ENCODE data around the gene SPPL3. TPM values are rescaled to one million over a fixed set of nuclear protein-coding genes. Genes with fewer than 3 reads are reported as not detected.

SPPL3 gene
- total and polyA plus RNA-seq, 4 donors: 14.2 to 52.3 (median 29.6) TPM

GRCh38 chr12:120813588-120814153 is 90.5 kb downstream of the SPPL3 start:
- Histone ChIP-seq H3K4me1 (ENCODE audit: control insufficient read depth in 5 of 5, insufficient read depth in 5 of 5, low read length in 5 of 5) (peaks cover 0 to 10% (median 0%) of the 10 kb centered on the region in 5 donors), H3K9ac (ENCODE audit: insufficient read depth in 1 of 2, low read length in 2 of 2) (no peak overlapping the region), H3K27me3 (ENCODE audit: control insufficient read depth in 3 of 3, insufficient read depth in 3 of 3, low read length in 2 of 3) (no peaks in the 10 kb centered on the region), H3K4me3 (no peak overlapping the region), H3K27ac (ENCODE audit: low read depth in 1 of 2, low read length in 1 of 2) (no peak overlapping the region), H3K9me3 (ENCODE audit: control insufficient read depth in 4 of 4, insufficient read depth in 3 of 4, low read length in 3 of 4) (no peaks in the 10 kb centered on the region), H3K36me3 (ENCODE audit: control insufficient read depth in 4 of 4, insufficient read depth in 4 of 4, low read length in 4 of 4) (peaks cover 0 to 2% (median under 1%) of the 10 kb centered on the region in 4 donors)
- WGBS, 2 donors: 96 to 98% methylated on average over 2 of the region's 2 CpGs
- DNase-seq (no peak), ATAC-seq (ENCODE audit: insufficient read depth, low FRiP score) (no peak)
- TF ChIP-seq CTCF (IDR thresholded peaks at IDR 0.05; ENCODE audit: control extremely low read depth, extremely low read depth): no peak

GRCh38 chr12:120810021-120810420 is 94.1 kb downstream of the SPPL3 start:
- DNase-seq: no peak
- WGBS, 2 donors: 98% methylated on average over 3 of the region's 3 CpGs
- Histone ChIP-seq H3K4me1 (ENCODE audit: control insufficient read depth in 5 of 5, insufficient read depth in 5 of 5, low read length in 5 of 5) (peaks cover 0 to 4% (median 0%) of the 10 kb centered on the region in 5 donors), H3K9me3 (ENCODE audit: control insufficient read depth in 4 of 4, insufficient read depth in 3 of 4, low read length in 3 of 4) (no peaks in the 10 kb centered on the region), H3K27me3 (ENCODE audit: control insufficient read depth in 3 of 3, insufficient read depth in 3 of 3, low read length in 2 of 3) (no peaks in the 10 kb centered on the region), H3K27ac (ENCODE audit: low read depth in 1 of 2, low read length in 1 of 2) (no peak overlapping the region), H3K9ac (ENCODE audit: insufficient read depth in 1 of 2, low read length in 2 of 2) (no peak overlapping the region), H3K36me3 (ENCODE audit: control insufficient read depth in 4 of 4, insufficient read depth in 4 of 4, low read length in 4 of 4) (peaks cover 0 to 5% (median 1%) of the 10 kb centered on the region in 4 donors), H3K4me3 (no peak overlapping the region)
- TF ChIP-seq CTCF (IDR thresholded peaks at IDR 0.05; ENCODE audit: control extremely low read depth, extremely low read depth): no peak
- no peak for ATAC-seq (ENCODE audit: insufficient read depth, low FRiP score)

- no peak for TF ChIP-seq CTCF (IDR thresholded peaks at IDR 0.05; ENCODE audit: control extremely low read depth, extremely low read depth)
- ATAC-seq (ENCODE audit: insufficient read depth, low FRiP score) (no peak), DNase-seq (no peak)
- Histone ChIP-seq H3K27me3 (ENCODE audit: control insufficient read depth in 3 of 3, insufficient read depth in 3 of 3, low read length in 2 of 3) (no peaks in the 10 kb centered on the region), H3K4me1 (ENCODE audit: control insufficient read depth in 5 of 5, insufficient read depth in 5 of 5, low read length in 5 of 5) (peaks cover 0 to 15% (median 2%) of the 10 kb centered on the region in 5 donors), H3K36me3 (ENCODE audit: control insufficient read depth in 4 of 4, insufficient read depth in 4 of 4, low read length in 4 of 4) (peaks cover 0 to 3% (median under 1%) of the 10 kb centered on the region in 4 donors), H3K9me3 (ENCODE audit: control insufficient read depth in 4 of 4, insufficient read depth in 3 of 4, low read length in 3 of 4) (no peaks in the 10 kb centered on the region), H3K4me3 (no peak overlapping the region), H3K9ac (ENCODE audit: insufficient read depth in 1 of 2, low read length in 2 of 2) (no peak overlapping the region), H3K27ac (ENCODE audit: low read depth in 1 of 2, low read length in 1 of 2) (no peak overlapping the region)
Observed at GRCh38 chr12:120804428-120804827, 99.7 kb downstream of the SPPL3 start.

GRCh38 chr12:120801146-120801545 is 103.0 kb downstream of the SPPL3 start:
- WGBS, 2 donors: 84 to 97% methylated on average over 2 of the region's 2 CpGs
- peaks cover 0 to 2% (median 0%) of the 10 kb centered on the region in 4 donors for H3K36me3 ChIP-seq (ENCODE audit: control insufficient read depth in 4 of 4, insufficient read depth in 4 of 4, low read length in 4 of 4)
- H3K27me3 ChIP-seq (ENCODE audit: control insufficient read depth in 3 of 3, insufficient read depth in 3 of 3, low read length in 2 of 3): no peaks in the 10 kb centered on the region
- H3K27ac ChIP-seq (ENCODE audit: low read depth in 1 of 2, low read length in 1 of 2): no peak overlapping the region
- no peak for ATAC-seq (ENCODE audit: insufficient read depth, low FRiP score)
- H3K4me1 ChIP-seq (ENCODE audit: control insufficient read depth in 5 of 5, insufficient read depth in 5 of 5, low read length in 5 of 5): peaks cover 0 to 15% (median 4%) of the 10 kb centered on the region in 5 donors
- TF ChIP-seq CTCF (IDR thresholded peaks at IDR 0.05; ENCODE audit: control extremely low read depth, extremely low read depth): no peak
- peaks cover 0 to 4% (median 0%) of the 10 kb centered on the region in 4 donors for H3K9me3 ChIP-seq (ENCODE audit: control insufficient read depth in 4 of 4, insufficient read depth in 3 of 4, low read length in 3 of 4)
- H3K4me3 ChIP-seq: no peak overlapping the region
- no peak overlapping the region for H3K9ac ChIP-seq (ENCODE audit: insufficient read depth in 1 of 2, low read length in 2 of 2)
- peak in 2 of 3 donors; percentile 22 to 44 for DNase-seq
